ENCODE data around the gene TBC1D7.
"Not testable (repeated sequence)": the region's sequence is repeated elsewhere in the genome, so short reads cannot be mapped to it uniquely, and the experiment has no call there.

TBC1D7 gene

DNA sequence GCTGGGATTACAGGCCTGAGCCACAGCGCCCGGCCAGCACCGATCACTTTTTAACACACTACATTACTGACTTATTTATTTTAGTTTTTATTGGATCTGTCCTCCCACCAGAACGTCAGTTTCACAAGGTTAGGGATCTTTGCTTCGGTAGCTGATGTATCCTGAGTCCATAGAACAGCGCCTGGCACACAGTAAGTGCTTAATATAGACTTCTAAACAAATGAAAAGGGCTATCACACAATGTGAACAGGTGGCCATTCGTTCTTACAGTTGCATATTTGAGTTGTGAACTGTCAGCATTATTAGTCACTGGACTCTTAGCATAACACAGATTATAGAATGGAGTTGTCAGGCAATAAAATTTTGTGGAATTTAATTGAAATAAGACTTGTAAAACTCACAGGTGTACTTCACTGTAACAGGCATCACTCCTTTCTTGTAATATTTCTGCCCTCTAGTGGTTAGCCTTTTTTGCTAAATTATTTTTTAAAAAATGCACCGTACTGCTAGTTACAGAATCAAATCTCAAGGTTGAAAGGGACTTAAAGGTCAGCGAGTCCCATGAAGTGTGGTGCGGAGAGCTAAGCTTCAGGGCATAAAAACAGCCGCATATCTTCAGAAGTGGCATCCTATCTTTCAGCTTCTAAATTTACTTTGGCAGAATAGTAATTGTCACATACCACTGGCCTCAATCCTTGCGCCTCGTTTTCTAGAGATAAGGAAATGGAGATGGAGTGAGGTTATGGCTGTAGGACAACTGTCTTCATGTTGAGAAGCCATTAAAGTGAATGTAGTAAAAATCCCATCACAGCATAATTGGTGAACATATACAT is 3.4 kb upstream of the TBC1D7 start:
- H3K27ac ChIP-seq (ENCODE audit: low read depth, low read length) = no peak overlapping the region
- no peak overlapping the region for H3K4me3 ChIP-seq (ENCODE audit: insufficient read depth, low read length, poor library complexity, severe bottlenecking)
- H2AFZ ChIP-seq (ENCODE audit: low read depth, low read length, severe bottlenecking) = no peak overlapping the region
- H3F3A ChIP-seq (ENCODE audit: insufficient read depth) = peaks cover 3% of the 10 kb centered on the region; the same call in 1 of the 2 replicates
- H3K36me3 ChIP-seq (ENCODE audit: low read length) = no peaks in the 10 kb centered on the region
- H3K4me2 ChIP-seq (ENCODE audit: low read depth, low read length, poor library complexity, severe bottlenecking) = no peak overlapping the region
- no peaks in the 10 kb centered on the region for H4K20me1 ChIP-seq (ENCODE audit: low read depth, low read length)
- no peaks in the 10 kb centered on the region for H3K9me2 ChIP-seq (replicated peaks; ENCODE audit: insufficient read depth, low read length)
- H3K27me3 ChIP-seq (ENCODE audit: low read length) = no peaks in the 10 kb centered on the region
- TF ChIP-seq, protein P1, sequence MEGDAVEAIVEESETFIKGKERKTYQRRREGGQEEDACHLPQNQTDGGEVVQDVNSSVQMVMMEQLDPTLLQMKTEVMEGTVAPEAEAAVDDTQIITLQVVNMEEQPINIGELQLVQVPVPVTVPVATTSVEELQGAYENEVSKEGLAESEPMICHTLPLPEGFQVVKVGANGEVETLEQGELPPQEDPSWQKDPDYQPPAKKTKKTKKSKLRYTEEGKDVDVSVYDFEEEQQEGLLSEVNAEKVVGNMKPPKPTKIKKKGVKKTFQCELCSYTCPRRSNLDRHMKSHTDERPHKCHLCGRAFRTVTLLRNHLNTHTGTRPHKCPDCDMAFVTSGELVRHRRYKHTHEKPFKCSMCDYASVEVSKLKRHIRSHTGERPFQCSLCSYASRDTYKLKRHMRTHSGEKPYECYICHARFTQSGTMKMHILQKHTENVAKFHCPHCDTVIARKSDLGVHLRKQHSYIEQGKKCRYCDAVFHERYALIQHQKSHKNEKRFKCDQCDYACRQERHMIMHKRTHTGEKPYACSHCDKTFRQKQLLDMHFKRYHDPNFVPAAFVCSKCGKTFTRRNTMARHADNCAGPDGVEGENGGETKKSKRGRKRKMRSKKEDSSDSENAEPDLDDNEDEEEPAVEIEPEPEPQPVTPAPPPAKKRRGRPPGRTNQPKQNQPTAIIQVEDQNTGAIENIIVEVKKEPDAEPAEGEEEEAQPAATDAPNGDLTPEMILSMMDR (IDR thresholded peaks at IDR 0.05; ENCODE audit: insufficient read depth, low read length, poor library complexity, severe bottlenecking) = peak; percentile 94
- no peak for TF ChIP-seq EZH2phosphoT487 (conservative IDR thresholded peaks at IDR 0.05; ENCODE audit: low read length)
- no peaks in the 10 kb centered on the region for H3K79me2 ChIP-seq (ENCODE audit: insufficient read depth, low read length)
- H3K9me3 ChIP-seq (ENCODE audit: insufficient read depth, low read length) = no peaks in the 10 kb centered on the region
- H3K9ac ChIP-seq (ENCODE audit: low read length) = no peak overlapping the region

DNA sequence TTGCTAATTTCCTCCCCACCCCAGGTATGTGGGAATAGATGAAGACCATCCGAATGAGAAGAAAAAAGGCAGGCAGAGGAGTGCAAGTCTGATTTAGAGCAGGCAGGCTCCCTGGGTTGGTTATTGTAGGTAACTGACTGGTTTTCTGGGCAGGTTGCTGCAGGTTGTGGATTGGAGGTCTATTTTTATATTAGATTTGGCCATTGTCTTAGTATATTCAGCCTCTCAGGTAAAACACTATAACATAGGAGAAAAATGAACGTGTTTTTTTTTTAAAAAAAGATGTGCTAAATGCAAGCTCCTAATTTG is 492 bp upstream of the TBC1D7 start:
- Histone ChIP-seq H3K4me3 (ENCODE audit: insufficient read depth, low read length, poor library complexity, severe bottlenecking) (peak overlapping the region; percentile 64), H3K4me2 (ENCODE audit: low read depth, low read length, poor library complexity, severe bottlenecking) (peak overlapping the region; percentile 80), H3K27me3 (ENCODE audit: low read length) (no peaks in the 10 kb centered on the region), H4K20me1 (ENCODE audit: low read depth, low read length) (no peaks in the 10 kb centered on the region), H3K9me3 (ENCODE audit: insufficient read depth, low read length) (no peaks in the 10 kb centered on the region), H3F3A (ENCODE audit: insufficient read depth) (peaks cover 6% of the 10 kb centered on the region; the same call in 1 of the 2 replicates), H3K9ac (ENCODE audit: low read length) (peak overlapping the region; percentile 72), H3K36me3 (ENCODE audit: low read length) (no peaks in the 10 kb centered on the region), H3K9me2 (replicated peaks; ENCODE audit: insufficient read depth, low read length) (no peaks in the 10 kb centered on the region), H3K27ac (ENCODE audit: low read depth, low read length) (peak overlapping the region; percentile 25), H3K79me2 (ENCODE audit: insufficient read depth, low read length) (no peaks in the 10 kb centered on the region), H2AFZ (ENCODE audit: low read depth, low read length, severe bottlenecking) (peak overlapping the region; percentile 89)
- no peak for TF ChIP-seq EZH2phosphoT487 (conservative IDR thresholded peaks at IDR 0.05; ENCODE audit: low read length)
- TF ChIP-seq, protein P1 (IDR thresholded peaks at IDR 0.05; ENCODE audit: insufficient read depth, low read length, poor library complexity, severe bottlenecking) = no peak

DNA sequence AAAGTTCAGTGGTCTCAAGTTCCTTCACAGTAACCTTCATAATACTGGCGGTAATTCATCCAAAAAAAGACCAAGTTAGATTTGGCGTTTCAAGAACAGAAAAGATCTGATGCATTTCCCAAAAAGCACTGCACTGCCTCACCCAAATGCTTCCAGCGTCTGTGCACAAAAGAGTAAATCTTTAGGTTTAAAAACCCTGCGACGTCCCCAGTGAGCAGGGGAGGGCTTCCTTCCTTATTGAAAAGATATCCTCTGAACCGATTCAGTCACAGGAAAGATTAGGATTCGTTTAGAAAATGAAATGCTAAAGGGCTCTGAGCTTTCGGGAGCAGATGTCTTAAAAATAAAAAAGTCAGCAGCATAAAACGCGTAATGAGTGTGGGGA is 654 bp downstream of the TBC1D7 start:
- H2AFZ ChIP-seq (ENCODE audit: low read depth, low read length, severe bottlenecking) = peak overlapping the region; percentile 82
- no peaks in the 10 kb centered on the region for H3K79me2 ChIP-seq (ENCODE audit: insufficient read depth, low read length)
- H3K4me3 ChIP-seq (ENCODE audit: insufficient read depth, low read length, poor library complexity, severe bottlenecking) = peak overlapping the region; percentile 64
- peak overlapping the region; percentile 66 for H3K4me2 ChIP-seq (ENCODE audit: low read depth, low read length, poor library complexity, severe bottlenecking)
- no peaks in the 10 kb centered on the region for H3K27me3 ChIP-seq (ENCODE audit: low read length)
- peaks cover 6% of the 10 kb centered on the region; the same call in 1 of the 2 replicates for H3F3A ChIP-seq (ENCODE audit: insufficient read depth)
- no peaks in the 10 kb centered on the region for H3K9me3 ChIP-seq (ENCODE audit: insufficient read depth, low read length)
- H3K9me2 ChIP-seq (replicated peaks; ENCODE audit: insufficient read depth, low read length) = no peaks in the 10 kb centered on the region
- no peaks in the 10 kb centered on the region for H4K20me1 ChIP-seq (ENCODE audit: low read depth, low read length)
- peak overlapping the region; percentile 72 for H3K9ac ChIP-seq (ENCODE audit: low read length)
- TF ChIP-seq, protein P1 (IDR thresholded peaks at IDR 0.05; ENCODE audit: insufficient read depth, low read length, poor library complexity, severe bottlenecking) = no peak
- TF ChIP-seq EZH2phosphoT487 (conservative IDR thresholded peaks at IDR 0.05; ENCODE audit: low read length) = no peak
- no peaks in the 10 kb centered on the region for H3K36me3 ChIP-seq (ENCODE audit: low read length)
- no peak overlapping the region for H3K27ac ChIP-seq (ENCODE audit: low read depth, low read length)

DNA sequence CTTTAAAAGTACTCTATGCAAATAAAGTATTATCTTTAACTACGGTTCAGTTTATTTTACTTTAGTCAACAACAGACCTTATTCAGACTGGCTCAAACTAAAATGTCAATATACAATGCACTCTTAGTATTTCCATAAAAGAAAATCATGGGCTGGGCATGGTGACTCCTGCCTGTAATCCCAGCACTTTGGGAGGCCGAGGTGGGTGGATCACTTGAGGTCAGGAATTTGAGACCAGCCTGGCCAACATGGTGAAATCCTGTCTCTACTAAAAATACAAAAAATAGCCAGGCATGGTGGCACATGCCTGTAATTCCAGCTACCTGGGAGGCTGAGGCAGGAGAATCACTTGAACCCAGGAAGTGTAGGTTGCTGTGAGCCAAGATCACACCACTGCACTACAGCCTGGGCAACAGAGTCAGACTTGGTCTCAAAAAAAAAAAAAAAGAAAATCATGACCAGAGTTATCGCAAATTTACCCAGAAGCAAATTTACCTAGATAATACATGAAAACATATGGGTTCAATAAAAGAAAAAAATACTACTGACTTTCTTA is 2.2 kb downstream of the TBC1D7 start:
- H3K79me2 ChIP-seq (ENCODE audit: insufficient read depth, low read length) = not testable (repeated sequence)

More for the DNA sequence above, 2.2 kb downstream of the TBC1D7 start:
- not testable (repeated sequence) for H3K4me2 ChIP-seq (ENCODE audit: low read depth, low read length, poor library complexity, severe bottlenecking); H2AFZ ChIP-seq (ENCODE audit: low read depth, low read length, severe bottlenecking); H3K9ac ChIP-seq (ENCODE audit: low read length); H3K27ac ChIP-seq (ENCODE audit: low read depth, low read length); H3K4me3 ChIP-seq (ENCODE audit: insufficient read depth, low read length, poor library complexity, severe bottlenecking); H3K27me3 ChIP-seq (ENCODE audit: low read length); H3K36me3 ChIP-seq (ENCODE audit: low read length); H4K20me1 ChIP-seq (ENCODE audit: low read depth, low read length); H3K9me2 ChIP-seq (replicated peaks; ENCODE audit: insufficient read depth, low read length); H3K9me3 ChIP-seq (ENCODE audit: insufficient read depth, low read length); H3F3A ChIP-seq (ENCODE audit: insufficient read depth)

All from SU-DHL-6 (cell line).